Kidney tubule cell (primary cell): ENCODE data around the gene DPY19L3.
"Not testable (repeated sequence)": the region's sequence is repeated elsewhere in the genome, so short reads cannot be mapped to it uniquely, and the experiment has no call there.

Experiments
- DNase-seq: peaks from one replicate; pipeline ENCODE4 v3.0.0-alpha.2; 2018; ENCODE audit warnings: low spot score

Gene DPY19L3

GRCh38 chr19:32447534-32447933 lies 42.0 kb downstream of the DPY19L3 start:
- DNase-seq = not testable (repeated sequence)

GRCh38 chr19:32448026-32448425 lies 42.5 kb downstream of the DPY19L3 start:
- DNase-seq = no peak

- no peak for DNase-seq
These were observed 44.6 kb downstream of the DPY19L3 start for GRCh38 chr19:32450217-32450616.

DNA sequence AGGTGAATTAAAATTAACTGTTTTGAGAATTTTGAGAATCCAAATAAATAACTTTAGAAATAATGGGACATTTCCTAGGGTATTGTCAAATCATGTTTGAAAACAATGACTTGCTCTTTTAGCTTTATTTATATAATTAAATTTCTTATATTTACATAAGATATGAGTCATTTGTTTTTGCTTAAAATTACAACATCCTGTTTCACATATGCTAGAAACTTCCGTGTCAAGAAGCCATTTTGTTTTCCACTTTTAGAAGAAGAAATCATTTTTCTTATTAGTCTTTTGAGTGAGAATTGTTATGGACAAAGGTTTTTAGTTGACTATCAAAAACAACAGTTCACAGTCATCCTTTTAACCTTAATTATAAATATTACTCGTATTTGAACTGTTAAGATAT lies 48.2 kb downstream of the DPY19L3 start:
- DNase-seq = no peak

GRCh38 chr19:32456406-32456805 lies 50.8 kb downstream of the DPY19L3 start:
- DNase-seq = no peak

- DNase-seq = no peak
These were observed 52.1 kb downstream of the DPY19L3 start for GRCh38 chr19:32457571-32458158.

GRCh38 chr19:32458500-32459123 lies 53.0 kb downstream of the DPY19L3 start:
- DNase-seq = no peak

DNA sequence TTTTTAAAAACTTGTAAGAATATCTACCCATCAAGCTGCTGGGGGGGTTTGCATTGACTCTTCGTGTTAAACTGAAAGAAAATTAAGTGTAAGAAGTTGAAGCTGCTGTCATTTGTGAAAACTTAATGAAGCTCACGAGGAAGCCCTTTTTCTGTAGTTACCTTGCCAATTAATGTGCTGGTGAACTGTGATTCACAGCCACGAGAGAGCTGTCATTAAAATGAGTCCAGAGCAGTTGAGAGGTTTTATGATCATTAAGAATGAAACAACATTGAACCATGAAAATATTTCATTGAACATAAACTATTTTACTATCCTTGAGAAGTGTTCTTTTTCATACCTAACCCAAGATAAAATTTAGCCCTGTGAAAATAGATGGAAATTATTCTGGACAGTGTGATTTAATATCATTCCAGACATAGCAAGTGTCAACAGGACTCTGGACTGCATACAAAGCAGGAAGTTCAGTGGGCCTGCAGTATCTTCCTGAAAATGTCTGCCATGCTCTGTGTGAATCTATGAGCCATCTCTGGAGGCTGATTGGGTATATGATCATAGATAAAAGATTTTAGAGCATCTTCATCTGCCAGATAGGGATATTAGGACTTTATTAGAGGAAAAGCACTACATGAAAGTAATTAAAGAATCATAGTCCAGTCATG lies 53.8 kb downstream of the DPY19L3 start:
- peak; percentile 4 for DNase-seq

- DNase-seq = no peak
These were observed 54.9 kb downstream of the DPY19L3 start for GRCh38 chr19:32460476-32460875.

- peak; percentile 6 for DNase-seq
These were observed 58.7 kb downstream of the DPY19L3 start for GRCh38 chr19:32464279-32464678.

- no peak for DNase-seq
These were observed 59.6 kb downstream of the DPY19L3 start for GRCh38 chr19:32465176-32465575.

- DNase-seq = no peak
These were observed 64.2 kb downstream of the DPY19L3 start for GRCh38 chr19:32469795-32470194.

DNA sequence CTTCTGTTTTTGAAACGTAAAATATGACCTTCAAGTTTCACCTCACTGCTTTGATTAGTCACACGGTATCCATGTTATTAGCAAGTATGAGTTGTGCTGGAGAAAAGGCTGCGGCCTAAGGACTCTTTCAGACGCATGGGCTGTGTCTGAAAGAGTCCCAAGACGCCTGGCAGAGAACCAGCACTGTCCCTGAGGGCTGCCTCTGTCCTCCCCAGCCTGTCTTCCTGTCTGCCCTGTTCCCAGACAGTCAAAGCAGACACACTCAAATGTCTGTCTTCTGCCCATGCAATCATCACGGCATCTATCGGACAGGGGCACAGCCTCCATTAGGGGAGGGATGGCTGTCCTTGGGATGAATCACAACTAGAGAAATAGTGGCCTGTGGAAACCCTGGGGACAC lies 65.5 kb downstream of the DPY19L3 start:
- DNase-seq = no peak

DNA sequence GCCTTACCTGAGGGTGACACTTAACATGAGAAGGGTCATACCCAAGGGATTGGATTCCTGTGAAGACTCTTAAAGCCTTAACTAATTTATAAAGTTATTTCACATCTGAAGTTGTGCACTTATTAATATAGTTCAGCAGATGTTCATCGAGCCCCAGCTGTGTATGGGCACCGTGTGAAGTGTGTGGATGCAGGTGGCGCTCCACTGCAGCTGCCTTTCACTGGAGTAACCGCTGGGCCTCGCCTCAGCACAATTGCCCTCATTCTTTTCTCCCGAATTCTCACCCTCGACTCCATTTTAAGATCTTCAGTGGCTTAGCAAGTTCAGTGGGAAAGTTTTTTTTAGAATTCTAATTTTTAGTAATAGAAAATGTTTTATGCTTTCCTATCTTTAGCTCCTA lies 66.2 kb downstream of the DPY19L3 start:
- DNase-seq = no peak

DNA sequence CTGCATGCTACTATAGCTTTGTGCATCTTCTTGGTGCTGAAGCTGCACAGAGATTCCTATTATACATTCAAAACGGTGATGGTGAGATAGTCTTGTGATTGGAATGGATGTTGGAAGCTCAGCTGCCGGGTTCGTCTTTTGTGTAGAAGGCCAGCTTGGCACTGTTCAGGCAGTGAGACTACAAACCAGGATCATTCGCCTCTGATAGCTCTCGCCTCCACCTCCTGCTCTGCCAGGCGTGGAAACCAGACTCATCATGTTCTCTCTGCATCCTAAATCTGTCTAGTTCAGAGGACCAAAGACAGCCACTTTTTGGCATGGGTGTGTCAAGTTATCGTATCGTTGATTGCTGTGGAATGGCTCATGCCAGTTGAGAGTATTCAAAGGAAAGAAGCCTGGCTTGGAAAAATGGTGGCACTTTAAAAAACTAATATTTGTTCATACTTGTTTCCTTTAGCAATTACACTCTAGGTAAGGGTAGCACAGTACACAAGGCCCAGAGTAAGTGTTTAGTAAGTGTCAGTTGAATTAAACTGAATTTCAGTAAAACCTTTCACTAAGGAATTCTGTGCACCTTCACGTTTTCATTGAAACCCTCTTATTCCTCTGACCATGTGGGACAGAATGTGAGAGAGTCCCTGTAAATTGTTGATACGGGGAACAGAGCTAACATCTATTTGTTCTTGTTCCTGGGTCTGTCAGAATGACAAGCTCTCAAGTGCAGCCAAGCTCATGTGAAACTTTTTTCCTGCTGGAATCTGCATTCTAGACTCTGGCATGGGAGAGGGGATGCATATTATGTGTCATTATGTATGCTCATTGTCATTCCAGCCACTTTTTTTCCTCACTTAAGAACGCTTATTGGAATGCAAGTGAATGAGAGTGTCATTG lies 69.8 kb downstream of the DPY19L3 start:
- no peak for DNase-seq

DNA sequence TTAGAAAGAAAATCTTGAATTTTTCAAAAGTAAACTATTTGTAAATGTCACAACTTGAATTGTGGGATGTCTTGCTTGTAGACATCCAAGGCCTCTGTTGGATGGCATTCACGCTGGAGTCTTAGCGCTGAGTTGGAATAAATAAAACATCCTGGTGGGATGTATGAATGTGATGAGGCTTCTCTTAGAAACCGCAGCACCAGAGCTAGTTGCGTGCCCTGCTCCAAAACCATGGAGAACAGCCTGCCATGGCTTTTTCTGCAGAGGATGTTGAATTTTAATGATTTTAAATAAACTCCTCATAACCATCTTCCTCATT lies 70.4 kb downstream of the DPY19L3 start:
- no peak for DNase-seq

DNA sequence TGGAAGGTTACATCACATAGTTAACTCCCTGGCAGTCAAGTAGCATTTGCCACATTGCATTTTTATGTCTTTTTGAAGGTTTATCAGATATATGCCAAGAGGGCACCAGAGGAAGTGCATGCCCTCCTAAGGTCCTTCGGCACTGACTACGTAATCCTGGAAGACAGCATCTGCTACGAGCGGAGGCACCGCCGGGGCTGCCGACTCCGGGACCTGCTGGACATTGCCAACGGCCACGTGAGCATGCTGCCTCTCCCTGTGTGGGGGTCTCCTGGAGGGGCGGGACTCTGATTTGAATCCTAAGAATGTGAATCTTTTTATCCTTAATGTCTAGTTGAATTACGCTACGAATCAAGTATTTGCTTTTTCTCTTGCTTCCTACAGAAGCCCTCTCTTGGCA lies 74.8 kb downstream of the DPY19L3 start:
- DNase-seq = no peak

- DNase-seq = no peak
These were observed 78.0 kb downstream of the DPY19L3 start for GRCh38 chr19:32483574-32483973.

DNA sequence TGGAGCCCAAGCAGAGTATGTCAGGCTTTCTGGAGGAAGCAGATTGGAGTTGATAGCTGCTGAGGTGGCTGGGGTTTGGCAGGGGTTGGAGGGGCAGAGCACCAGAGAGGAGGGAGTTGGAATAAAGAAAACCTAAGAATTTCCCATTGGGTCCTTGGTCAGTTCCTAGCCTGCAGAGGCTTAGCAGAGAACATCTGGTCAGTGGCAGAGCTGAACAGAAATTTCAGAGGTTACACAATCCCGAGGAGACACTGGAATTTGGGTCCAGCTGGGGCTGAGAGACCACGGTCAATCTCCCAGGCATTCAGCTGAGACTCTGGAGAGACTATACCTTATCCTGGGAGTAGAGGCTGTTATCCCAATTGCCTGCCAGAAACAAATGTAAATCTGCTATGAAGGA lies 84.4 kb downstream of the DPY19L3 start:
- no peak for DNase-seq

DNA sequence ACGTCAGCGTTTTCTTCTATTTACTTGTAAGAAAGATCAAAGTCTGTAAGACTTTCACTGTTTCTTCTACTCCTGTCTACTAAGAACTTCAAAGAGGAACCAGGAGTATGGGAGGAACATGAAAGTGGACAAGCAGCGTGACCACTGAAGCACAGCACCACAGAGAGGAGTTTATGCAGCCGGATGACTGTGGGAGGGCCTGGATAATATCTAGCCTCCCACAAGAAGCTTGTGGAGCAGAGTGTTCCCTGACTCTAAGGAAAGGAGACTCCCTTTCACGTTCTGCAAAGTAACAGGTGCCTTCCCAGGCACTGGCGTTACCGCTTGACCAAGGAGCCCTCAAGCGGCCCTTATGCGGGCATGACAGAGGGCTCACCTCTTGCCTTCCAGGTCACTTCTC lies 91.8 kb downstream of the DPY19L3 start:
- DNase-seq = no peak

- DNase-seq = peak; percentile 1
These were observed 93.2 kb downstream of the DPY19L3 start for GRCh38 chr19:32498648-32499200.

DNA sequence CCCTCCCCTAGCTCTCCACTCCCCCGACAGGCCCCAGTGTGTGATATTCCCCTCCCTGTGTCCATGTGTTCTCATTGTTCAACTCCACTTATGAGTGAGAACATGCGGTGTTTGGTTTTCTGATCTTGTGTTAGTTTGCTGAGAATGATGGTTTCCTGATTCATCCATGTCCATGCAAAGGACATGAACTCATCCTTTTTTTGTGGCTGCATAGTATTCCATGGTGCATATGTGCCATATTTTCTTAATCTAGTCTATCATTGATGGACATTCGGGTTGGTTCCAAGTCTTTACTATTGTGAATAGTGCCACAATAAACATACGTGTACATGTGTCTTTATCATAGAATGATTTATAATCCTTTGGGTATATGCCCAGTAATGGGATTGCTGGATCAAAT lies 106.9 kb downstream of the DPY19L3 start:
- not testable (repeated sequence) for DNase-seq

- DNase-seq = no peak
These were observed 113.5 kb downstream of the DPY19L3 start for GRCh38 chr19:32519023-32519422.
